Mammary epithelial cell (primary cell): ENCODE data around the gene TPPP.

Experiments used
- EZH2 ChIP-seq: IDR thresholded peaks from 2 replicates; pipeline ENCODE4 v1.6.1; 2012; ENCODE audit warnings: low read length, inconsistent platforms, borderline replicate concordance
- TF ChIP-seq, protein P1 (sequence below), 2 donors: IDR thresholded peaks in 1 of 2; conservative IDR thresholded peaks in 1 of 2; 2 replicates each; pipeline ENCODE4 v1.5.1; 2011 to 2012; ENCODE audit warnings: inconsistent platforms in 2 of 2, low read length in 2 of 2, mild to moderate bottlenecking in 2 of 2, control low read depth in 1 of 2, low read depth in 1 of 2; ENCODE audit not compliant: insufficient read depth in 1 of 2; ENCODE audit errors: extremely low read depth in 1 of 2

DNA sequence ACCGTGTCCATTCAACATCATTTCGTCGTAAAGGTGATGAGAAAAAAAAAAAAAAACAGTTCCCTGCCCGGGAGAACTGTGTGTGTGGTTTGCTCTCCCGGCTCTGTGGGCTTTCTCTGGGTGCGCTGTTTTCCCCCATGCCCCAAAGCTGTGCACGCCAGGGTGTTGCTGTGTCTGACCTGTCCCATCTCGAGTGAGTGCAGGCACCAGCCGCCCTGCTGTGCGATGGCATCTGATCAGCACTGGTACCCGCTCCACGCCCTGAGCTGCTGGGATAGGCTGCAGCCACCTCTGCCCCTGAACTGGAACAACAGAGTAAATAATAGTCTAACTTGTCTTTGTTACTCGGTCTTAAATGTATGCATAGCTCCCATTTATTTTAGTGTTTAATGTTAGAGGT lies 47.7 kb downstream of the TPPP start:
- no peak for TF ChIP-seq EZH2
- TF ChIP-seq, protein P1, sequence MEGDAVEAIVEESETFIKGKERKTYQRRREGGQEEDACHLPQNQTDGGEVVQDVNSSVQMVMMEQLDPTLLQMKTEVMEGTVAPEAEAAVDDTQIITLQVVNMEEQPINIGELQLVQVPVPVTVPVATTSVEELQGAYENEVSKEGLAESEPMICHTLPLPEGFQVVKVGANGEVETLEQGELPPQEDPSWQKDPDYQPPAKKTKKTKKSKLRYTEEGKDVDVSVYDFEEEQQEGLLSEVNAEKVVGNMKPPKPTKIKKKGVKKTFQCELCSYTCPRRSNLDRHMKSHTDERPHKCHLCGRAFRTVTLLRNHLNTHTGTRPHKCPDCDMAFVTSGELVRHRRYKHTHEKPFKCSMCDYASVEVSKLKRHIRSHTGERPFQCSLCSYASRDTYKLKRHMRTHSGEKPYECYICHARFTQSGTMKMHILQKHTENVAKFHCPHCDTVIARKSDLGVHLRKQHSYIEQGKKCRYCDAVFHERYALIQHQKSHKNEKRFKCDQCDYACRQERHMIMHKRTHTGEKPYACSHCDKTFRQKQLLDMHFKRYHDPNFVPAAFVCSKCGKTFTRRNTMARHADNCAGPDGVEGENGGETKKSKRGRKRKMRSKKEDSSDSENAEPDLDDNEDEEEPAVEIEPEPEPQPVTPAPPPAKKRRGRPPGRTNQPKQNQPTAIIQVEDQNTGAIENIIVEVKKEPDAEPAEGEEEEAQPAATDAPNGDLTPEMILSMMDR (conservative IDR thresholded peaks at IDR 0.05 in 1 of 2, IDR thresholded peaks at IDR 0.05 in 1 of 2; ENCODE audit: extremely low read depth in 1 of 2, insufficient read depth in 1 of 2, low read depth in 1 of 2, low read length in 2 of 2), result no peak
